ENCODE results near the gene ICAM5.

ICAM5 gene

DNA sequence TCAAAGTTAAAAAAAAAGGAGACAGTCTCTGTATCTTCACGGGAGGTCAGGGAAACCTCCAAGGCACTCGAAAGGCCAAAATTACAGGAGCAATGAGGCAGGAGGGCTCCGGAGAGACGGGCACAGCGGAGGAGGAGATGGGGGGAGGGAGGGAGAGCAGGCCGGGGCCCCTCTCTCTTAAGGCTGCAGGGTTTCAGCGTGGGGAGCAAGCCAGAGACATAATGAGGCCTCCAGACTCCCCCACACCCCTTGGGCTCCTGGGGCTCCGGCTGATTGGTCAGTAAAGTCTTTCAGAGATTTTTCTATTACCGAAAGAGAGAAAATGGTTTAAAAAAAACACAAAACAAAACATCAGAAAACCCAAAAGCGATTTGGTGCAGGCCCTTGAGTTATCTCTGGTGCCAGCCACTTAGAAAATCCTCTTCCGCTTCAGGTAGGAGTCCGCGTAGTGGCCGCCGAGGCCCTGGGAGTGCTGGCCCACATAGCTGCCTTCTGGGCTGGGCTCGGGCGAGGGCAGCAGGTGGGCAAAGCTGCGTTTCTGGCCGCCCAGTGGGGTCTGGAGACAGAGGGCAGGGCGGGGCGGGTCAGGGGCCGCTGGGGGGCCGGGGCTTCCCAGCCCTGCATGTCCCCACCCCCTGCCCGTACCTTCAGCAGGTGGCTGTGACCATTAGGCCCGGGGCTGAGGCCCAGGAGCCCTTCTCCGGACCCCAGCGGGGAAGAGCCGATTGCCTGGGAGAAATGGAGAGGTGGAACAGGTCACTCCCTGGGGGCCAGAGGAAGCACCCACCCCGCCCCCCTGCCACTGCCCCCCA is 27.5 kb downstream of the ICAM5 start:
- intact Hi-C loops (cut with DNase I) = no loop called here
- DNase-seq = no peak

DNA sequence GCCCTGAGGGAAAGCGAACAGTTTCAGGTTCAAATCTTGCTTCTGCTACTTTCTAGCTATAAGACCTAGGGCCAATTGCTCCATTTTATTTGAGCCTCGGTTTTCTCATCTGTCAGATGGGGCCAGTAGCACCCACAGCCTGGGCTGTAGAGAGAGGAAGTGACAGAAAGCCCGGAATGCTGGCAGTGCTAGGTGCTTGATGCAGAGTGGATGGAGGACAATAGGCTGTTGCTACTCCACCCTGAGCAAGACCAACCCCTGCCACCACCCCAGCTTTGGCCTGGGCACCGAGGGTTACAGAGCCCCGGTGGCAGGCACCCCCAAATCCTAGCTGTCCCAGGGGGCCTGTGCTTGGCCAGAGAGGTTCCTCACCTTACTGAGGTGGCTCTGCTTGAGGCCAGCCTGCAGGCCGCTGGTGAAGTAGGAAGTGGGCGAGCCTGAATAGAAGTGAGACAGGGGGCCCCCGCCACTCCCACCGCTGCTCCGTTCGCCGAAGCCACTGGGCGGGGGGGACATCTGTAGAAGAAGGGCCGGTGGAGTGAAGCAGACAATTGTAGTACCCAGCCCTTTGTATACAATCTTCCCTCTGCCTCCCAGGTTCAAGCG is 28.2 kb downstream of the ICAM5 start:
- intact Hi-C loops (cut with DNase I) = no loop called here
- no peak for DNase-seq

DNA sequence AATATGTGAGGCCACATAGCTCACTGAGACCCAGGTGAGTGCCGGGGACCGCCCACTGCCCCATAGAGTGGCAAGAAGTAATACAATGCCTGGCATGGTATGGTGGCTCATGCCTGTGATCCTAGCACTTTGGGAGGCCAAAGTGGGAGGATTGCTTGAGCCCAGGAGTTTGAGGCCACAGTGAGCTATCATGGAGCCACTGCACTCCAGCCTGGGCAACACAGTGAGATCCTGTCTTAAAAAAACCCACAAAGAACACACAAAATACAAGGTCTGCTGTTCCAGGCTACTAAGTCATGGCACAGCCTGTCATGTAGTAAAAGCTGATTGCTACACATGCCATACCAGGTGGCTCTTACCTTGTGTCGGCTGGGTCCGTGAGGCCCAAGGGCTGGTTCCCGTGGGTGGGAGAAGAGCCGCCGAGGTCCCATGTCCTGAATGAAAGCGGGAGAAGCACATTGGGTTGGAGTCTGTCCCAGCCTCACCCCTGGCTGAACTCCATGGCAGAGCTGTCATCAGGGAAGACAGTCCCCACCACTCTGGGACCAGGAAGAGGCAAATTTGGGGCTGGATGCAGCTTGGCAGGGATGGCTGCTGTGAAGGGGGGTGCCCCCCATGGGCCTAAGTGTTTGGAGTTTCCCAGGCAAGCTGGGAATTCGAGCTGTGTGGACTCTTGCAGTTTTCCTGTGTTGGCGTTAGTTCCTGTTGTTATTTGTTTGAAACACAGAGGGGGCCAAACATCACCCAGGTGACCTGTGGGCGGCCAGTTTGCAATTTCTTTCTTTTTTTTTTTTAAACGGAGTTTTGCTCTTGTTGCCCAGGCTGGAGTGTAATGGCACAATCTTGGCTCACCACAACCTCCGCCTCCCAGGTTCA is 29.3 kb downstream of the ICAM5 start:
- intact Hi-C loops (cut with DNase I) = no loop called here
- DNase-seq = no peak

DNA sequence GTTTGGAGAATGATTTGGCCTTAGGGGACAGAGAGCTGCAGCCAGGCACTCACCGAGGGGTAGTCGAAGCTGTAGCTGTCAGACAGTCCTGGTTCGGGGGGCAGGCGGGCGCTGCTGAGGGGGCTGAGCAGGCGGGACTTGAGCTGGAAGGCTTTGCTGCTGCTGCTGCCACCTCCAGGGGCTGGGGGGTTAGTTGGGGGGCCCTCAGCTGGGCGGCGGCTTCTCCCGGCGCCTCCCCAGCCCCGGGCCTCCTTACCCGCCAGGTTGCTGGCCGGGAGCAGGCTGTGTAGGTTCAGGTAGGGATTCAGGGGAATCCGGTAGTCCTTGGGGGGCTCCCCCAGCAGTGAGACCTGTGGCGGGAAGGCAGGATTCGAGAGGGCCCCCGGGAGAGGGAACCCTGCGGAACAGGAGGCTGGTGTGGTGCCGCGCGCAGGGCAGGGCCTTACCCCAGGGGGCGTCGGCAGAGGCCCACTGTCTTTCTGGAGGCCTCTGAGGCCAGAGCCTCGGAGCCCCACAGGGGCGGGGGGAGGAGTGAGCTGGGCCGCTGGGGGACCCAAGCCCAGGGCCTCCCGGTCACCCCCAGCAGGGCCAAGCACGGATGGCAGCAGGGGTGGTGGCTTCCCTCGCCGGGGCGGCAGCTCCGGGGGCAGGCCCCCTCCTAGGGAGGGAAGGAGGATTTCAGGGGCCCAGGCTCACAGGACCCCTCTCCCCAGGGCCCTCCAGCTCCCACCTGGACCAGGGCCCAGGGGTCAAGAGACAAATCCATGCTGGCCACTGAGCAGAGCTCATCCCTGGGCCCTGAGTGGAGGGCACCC is 31.1 kb downstream of the ICAM5 start:
- DNase-seq = no peak
- intact Hi-C loops (cut with DNase I) = no loop called here

DNA sequence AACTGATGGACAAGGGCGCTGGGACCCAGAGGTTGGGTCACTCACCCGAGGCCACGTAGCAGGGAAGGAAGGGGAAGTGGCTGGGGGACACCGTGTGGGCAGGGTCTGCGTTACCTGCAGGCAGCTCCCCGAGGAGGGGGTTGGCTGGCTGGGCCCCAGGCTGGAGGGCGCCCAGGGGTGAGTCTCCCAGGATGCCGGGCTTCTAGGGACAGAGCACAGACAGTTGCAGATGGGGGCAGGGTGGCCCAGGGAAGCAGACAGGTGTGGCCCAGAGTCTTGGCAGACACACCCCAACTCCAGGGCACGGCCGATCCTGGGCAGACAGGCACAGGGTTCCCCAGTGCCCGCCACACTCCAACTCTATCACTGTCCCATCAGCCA is 31.7 kb downstream of the ICAM5 start:
- no peak for DNase-seq
- intact Hi-C loops (cut with DNase I) = no loop called here

DNA sequence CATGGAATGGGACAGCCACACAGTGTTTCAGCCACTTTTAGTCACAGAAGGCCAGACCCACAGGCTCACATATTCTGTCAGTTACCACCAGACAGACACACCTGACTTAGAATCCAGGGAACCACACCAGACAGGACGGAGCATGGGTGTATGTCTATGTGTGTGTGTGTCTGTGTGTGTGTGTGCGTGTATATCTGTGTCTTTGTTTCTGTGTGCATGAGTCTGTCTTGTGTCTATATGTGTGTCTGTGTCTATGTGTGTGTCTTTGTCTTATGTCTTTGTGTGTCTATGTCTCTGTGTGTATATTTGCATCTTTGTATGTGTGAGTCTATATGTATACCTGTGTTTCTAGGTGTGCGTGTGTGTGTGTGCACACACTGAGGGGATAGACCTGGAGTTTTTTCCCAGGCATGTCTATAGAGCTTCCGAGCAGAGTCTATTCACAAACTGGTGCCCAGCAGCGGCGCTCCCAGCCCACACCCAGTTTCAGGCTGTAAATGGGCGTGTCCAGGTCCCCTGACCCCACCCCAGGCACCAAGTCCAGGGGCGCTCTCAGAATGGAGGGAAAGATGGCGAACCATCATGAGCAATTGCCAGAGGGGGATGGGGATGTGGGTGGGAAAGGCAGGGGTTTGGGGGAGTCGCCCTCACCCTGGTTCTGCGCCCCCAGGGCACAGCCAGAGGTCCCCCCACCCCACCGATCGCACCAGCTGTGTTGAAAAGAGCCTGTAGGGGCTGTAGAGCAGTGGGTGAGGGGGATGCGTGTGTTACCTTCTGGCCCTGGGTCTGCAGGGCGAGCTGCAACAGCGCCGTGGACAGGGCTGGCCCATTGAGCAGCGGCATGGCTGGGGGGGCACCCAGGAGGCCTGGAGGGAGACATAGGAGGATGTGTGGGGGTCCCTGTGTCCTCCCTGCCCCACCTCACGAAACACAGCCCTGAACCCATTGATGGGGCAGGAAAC is 32.4 kb downstream of the ICAM5 start:
- intact Hi-C loops (cut with DNase I) = no loop called here
- no peak for DNase-seq

DNA sequence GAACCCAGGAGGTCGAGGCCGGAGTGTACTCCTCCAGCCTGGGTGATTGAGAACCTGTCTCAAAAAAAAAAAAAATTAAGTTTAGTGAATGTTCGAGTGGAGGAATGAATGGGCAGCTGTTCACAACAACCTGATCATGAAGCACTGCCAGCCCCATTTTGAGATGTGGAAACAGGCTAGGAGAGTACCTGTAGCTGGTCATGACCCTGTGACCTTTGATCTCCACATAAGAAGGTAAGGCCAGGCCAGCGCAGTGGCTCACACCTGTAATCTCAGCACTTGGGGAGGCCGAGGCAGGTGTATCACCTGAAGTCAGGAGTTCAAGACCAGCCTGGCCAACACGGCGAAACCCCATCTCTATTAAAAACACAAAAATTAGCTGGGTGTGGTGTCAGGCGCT is 36.0 kb downstream of the ICAM5 start:
- DNase-seq = no peak
- intact Hi-C loops (cut with DNase I) = no loop called here

DNA sequence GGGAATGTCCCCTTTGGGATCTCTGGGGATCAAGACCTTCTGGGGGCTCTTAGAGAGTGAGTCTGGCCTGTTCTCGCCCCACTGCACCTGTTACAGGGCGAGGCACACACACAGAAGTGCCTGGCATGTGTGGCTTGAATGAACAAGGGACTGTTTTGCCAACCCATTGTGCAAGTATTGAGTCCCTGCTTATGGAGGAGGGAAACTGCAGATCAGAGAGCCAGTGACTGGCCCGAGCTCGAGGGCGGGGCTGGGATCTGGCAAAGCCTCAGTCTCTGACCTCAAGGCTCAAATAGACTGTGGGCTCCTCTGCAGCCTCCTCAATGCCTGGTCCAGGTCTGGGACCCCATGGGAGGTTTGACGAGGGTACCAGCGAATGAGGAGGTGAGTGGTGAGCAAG is 38.0 kb downstream of the ICAM5 start:
- no peak for DNase-seq
- intact Hi-C loops (cut with DNase I) = no loop called here

DNA sequence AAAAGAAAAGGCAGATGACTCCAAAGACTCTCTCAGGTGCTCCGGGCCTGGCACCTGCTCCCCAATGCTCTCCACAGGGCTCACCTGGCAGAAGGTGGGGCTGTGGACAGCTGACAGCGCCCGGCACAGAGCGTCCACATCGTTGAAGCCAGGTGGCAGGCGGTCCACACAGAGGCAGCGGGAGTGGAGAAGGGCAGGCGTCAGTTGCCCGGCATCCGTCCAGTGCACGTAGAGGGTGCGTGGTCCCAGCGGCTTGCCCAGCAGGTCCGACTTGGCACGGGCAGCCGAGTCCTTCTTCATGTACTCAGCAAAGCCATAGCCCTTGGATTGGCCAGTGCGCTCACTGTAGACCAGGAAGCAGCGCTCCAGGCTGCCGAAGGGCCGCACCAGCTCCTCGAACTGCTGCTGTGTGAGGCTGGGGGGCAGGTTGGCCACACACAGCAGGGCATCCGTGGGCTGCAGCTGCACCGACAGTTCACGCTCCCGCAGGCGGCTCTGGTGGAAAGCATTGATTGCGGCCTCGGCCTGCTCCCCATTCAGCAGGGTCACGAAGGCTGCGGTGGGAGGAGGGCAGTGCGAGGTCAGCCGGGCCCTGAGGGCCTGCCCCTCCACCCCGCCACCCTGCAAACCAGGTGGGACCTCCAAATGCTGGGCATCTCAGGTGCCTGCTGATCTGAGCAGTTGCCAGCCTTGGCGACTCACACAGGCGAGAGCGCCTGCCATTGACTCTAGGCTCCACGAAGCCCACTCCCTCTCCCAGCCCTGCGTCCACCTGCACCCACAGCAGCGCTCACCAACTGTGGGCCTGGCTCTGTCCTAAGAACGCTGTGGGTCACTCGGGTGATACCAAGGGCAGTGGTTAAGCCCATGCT is 39.0 kb downstream of the ICAM5 start:
- intact Hi-C loops (cut with DNase I) = no loop called here
- DNase-seq = no peak

DNA sequence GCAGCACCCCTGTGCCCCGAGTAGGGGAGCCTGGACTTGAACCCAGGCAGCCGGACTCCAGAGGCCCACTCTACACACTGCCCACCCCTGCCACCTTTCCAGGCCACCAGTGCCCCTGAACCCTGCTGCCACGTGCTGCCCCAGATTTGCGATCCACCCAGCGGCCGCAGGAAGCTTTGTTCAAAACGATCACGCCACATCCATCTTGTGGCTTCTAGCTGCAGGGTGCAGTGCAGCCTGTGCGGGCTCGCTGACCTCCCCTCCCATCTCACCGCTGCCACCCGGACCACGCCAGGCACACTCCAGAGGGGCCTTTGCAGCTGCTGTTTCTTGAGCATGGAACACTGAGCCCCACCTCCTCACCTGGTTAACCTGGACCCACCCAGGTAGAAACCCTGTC is 39.8 kb downstream of the ICAM5 start:
- intact Hi-C loops (cut with DNase I) = no loop called here

DNA sequence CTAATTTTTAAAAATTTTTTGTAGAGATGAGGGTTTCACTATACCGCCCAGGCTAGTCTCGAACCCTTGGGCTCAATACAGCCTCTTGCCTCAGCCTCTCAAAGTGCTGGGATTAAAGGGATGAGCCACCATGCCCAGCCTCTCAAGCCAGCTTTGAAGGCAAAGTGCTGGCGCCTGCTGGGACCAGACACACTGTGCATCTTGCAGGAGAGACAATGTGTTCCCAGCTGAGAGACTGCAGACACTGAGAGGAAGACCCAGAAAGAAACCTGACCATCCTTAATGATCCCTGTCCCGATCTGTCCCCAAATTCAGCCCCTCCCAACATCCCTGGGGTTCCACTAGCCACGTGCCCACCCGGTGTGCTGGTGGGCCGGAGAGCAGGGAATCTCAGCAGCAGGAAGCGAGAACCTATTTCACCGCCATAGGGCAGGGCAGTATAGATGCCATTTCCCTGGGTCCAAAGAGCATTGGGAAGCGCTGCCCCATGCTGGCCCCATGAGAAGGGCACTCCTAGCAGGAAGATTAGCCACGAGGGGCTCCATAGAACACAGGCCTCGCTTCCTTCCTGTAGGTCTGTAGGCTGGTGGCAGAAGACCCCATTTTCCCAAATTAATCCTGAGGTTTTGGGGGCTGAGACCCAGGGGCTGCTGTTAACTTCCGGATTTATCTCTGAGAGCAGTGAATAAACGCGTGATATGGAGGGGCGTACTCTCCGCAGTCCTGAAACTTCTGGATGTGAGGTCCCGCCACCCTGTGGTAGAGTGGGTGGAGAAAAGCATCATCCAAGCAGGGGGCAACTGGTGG is 42.6 kb downstream of the ICAM5 start:
- intact Hi-C loops (cut with DNase I) = loop anchor here (5.0 to 10.0 kb wide), 2 partner anchors 50 to 68 kb away; partner anchors contain the start of gene TYK2
- DNase-seq = no peak

More for the DNA sequence above, 39.8 kb downstream of the ICAM5 start:
- DNase-seq = no peak

DNA sequence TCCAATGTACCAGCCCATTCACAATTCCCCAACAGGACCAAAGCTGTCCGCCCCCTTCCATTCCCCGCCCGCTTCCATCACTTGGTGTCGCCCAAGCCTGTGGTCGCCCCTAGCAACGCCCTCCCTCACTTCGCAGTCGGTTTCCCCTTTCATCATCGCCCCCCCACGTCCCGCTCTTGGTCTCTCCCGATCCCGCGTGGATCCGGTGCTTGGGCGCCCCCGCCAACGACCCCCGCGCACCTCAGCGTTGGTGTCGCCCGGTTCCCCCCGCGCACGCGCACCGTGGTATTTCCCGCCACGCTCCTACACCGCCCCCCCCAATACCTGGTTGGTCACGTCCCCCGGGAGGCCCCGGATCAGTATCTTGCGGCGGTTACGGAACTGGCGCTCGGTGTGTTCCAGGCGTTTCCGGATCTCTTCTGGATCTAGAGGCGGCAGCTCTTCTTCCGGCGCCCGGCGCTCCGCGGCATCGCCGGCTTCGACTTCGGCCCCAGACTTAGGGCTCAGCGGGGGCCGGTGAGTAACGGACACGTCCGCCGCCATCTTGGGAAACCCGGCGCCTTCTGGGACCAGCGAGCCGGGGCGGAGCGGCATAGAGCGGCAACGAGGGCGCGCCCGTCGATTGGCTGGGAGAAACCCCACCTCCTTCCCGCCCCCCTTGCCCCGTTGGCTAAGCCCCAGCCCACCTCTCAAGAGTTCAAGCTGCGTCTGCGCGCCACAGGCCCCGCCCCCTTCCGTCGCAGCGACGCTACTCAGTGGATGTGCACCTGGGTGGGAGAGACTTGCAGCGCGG is 43.4 kb downstream of the ICAM5 start, which contains the start of gene RAVER1:
Gene RAVER1 (minus strand): TSS at position 565 of the 793 bp plus-strand sequence. CDS start 22 bp downstream, at position 543.
- intact Hi-C loops (cut with DNase I) = loop anchor here (5.0 to 10.0 kb wide), 2 partner anchors 49 to 68 kb away; partner anchors contain the start of gene TYK2

DNA sequence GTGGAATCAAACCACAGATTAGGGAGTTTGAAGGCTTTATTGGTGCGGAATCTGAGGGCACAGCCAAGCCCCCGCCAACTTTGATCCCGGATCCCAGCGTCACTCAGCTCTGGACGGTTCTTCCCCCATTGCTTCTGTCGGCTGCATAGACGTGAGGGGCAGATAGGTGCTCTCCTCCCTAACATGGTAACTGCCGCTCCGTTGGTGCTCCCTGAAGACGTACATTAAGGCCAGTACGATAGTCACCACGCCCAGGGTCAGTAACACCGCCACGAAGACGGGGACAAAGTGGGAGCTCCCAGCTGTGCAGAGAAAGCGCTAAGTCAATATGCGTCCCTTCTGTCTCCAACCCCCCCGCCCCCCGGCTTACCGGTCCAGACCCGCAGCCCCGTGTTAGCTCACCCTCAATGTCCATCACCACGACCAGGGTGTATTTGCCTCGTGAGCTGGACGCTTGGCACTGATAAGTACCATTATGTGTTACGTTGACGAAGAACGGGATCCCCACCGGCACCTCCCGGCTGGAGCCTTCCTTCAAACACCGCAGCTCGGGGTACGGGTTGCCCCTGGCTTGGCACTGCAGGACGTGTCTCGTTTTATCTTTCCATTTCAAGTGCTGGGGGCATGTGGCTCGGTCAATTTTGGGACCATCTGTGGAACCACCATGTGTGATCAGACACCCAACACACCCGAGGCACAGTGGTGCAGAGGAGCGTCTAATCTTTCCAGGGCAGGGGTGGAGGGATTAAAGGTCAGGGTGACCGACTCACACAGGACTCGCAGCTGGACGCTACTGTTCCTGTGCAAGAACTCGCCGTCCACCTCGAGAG is 44.2 kb downstream of the ICAM5 start:
- no peak for DNase-seq
- intact Hi-C loops (cut with DNase I) = loop anchor here (5.0 to 10.0 kb wide), 2 partner anchors 48 to 69 kb away; partner anchors contain the start of gene TYK2

More for the DNA sequence above, 43.4 kb downstream of the ICAM5 start, which contains the start of gene RAVER1:
- DNase-seq = peak; percentile 96 to 99 (median 98)

DNA sequence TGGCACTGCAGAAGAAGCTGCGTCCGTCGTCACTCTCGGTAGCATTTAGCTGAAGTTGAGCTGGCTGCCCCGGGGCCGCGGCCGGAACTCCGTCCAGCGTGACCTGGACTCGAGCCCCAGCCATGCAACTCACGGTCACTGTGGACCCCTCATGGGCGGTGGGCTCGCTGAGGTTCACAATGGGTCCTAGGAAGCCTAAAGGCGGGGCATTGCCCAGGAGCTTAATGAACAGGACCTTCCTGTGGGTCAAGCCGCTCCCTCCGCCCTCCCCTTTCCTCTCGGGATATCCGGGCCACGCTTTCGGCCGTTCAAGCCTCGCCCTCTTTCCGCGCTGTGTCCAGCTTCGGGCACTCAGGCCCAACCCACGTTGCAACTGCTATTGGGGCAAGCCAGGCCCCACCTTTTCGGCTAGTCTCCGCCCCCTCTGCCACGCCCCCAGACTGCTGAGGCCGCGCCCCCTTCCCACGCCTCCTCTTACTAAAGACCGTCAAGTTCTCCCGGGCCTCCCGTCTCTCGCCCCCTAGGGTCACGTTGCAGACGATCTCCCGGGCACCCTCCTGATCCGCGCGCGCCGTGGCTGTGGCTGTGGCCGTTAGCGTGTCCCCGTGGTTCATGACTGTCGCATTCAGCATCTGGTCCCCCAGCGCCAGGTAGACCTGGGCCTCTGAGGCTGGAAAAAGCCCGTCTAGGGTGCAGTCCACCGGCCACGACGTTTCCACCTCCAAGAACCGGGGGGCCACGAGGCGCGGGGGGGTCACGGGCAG is 45.0 kb downstream of the ICAM5 start:
- intact Hi-C loops (cut with DNase I) = loop anchor here (5.0 to 10.0 kb wide), 2 partner anchors 48 to 70 kb away; partner anchors contain the start of gene TYK2
- DNase-seq = peak; percentile 49 to 96 (median 70)

Measured in posterior cingulate gyrus (tissue), 11 donors.